GM13976 (cell line): ENCODE results near the gene SH3BGRL3.

Source experiments
- DNase-seq: peaks from one replicate; pipeline ENCODE4 v3.0.0; 2012; ENCODE audit warnings: low spot score
- in situ Hi-C: fragments of 300-500 bp; cut with MboI; formaldehyde crosslinking; loops from one replicate; pipeline ENCODE4 v1.12.0; 2022; ENCODE audit warnings: low sequenced_read_pairs, mixed read lengths, inconsistent platforms; ENCODE audit not compliant: unreplicated experiment
- TF ChIP-seq, protein P1 (sequence below): IDR thresholded peaks from 2 replicates; pipeline ENCODE4 v1.5.1; 2012; ENCODE audit warnings: borderline replicate concordance, mild to moderate bottlenecking; ENCODE audit not compliant: insufficient read depth; ENCODE audit errors: extremely low read depth, missing control alignments, control extremely low read depth

The SH3BGRL3 gene

DNA sequence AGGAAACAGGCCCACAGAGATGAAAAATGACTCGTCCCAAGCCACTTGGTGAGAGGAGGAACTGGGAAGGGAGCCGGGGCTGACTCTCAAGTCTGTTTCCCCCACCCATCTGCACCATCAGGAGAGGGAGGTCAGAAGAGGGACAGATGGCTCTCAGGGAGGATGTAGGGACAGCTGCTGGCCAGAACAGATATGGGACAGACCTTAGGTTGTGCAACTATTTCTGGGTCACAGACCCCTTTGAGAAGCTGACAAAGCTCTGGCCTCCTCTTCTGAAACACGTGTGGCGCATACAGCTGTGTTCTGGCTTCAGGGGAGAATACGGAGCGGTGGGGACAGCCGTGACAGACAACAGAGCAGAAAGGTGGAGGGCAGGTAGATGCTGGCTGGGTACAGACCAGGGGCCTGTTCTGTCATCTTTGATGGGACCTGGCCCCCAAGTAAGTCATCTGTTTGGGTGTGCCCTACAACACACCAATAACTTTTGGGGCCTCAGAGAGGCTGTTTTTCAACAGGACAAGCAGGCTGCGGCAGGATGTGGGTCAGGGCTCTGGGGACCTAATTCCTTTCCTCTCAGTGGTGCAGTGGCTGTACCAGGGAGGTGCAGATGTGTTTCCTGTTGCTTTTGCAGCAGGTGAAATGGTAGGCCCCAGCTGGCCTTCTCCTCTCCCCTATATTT is 7.3 kb downstream of the SH3BGRL3 start:
- in situ Hi-C loops = no loop called here
- DNase-seq = peak; percentile 68
- TF ChIP-seq, protein P1, sequence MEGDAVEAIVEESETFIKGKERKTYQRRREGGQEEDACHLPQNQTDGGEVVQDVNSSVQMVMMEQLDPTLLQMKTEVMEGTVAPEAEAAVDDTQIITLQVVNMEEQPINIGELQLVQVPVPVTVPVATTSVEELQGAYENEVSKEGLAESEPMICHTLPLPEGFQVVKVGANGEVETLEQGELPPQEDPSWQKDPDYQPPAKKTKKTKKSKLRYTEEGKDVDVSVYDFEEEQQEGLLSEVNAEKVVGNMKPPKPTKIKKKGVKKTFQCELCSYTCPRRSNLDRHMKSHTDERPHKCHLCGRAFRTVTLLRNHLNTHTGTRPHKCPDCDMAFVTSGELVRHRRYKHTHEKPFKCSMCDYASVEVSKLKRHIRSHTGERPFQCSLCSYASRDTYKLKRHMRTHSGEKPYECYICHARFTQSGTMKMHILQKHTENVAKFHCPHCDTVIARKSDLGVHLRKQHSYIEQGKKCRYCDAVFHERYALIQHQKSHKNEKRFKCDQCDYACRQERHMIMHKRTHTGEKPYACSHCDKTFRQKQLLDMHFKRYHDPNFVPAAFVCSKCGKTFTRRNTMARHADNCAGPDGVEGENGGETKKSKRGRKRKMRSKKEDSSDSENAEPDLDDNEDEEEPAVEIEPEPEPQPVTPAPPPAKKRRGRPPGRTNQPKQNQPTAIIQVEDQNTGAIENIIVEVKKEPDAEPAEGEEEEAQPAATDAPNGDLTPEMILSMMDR = no peak

DNA sequence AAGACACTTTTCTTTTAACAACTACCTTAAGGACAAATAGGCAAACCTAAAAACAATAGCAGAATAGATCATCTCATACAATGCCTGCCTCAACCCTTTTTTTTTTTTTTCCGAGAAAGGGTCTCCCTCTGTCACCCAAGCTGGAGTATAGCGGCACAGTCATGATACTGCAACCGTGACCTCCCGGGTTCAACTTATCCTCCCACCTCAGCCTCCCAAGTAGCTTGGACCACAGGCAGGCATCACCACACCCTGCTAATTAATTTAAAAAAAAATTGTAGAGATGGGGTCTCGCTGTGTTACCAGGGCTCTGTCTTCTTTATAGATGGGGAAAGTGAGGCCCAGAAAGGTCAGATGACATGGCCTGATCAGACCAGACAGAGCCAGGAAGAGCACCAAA is 7.9 kb downstream of the SH3BGRL3 start:
- no peak for DNase-seq
- TF ChIP-seq, protein P1 = no peak
- in situ Hi-C loops = no loop called here

DNA sequence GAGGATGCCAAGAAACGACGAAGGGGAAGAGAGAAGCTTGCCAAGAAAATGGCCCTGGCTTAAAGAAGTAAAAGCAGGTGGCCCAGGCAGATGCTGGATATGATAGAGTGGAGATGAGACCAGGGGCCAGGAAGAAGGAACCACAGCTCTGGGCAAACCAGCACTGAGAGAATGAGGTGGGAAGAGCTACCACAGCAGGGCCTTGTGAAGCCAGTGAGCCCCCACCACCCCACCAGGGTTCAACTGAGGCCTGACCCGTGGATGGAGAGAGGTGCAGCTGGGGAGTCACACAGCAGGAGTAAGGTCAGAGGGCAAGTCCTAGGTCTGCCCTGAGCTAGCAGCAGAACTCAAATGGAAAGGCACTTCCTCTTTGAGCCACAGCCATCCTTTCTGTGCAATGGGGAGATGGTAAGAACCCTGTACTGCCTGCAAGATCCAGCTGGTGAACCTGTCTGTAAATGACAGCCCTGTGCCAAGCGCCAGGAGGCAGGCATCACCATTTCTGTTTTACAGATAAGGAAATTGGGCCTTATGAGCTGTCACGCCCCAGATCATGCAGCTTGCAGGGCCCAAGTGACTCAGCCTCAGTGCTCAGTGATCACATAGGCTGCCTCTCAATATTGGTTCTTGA is 8.5 kb downstream of the SH3BGRL3 start:
- DNase-seq = peak; percentile 56
- in situ Hi-C loops = no loop called here
- TF ChIP-seq, protein P1 = no peak

DNA sequence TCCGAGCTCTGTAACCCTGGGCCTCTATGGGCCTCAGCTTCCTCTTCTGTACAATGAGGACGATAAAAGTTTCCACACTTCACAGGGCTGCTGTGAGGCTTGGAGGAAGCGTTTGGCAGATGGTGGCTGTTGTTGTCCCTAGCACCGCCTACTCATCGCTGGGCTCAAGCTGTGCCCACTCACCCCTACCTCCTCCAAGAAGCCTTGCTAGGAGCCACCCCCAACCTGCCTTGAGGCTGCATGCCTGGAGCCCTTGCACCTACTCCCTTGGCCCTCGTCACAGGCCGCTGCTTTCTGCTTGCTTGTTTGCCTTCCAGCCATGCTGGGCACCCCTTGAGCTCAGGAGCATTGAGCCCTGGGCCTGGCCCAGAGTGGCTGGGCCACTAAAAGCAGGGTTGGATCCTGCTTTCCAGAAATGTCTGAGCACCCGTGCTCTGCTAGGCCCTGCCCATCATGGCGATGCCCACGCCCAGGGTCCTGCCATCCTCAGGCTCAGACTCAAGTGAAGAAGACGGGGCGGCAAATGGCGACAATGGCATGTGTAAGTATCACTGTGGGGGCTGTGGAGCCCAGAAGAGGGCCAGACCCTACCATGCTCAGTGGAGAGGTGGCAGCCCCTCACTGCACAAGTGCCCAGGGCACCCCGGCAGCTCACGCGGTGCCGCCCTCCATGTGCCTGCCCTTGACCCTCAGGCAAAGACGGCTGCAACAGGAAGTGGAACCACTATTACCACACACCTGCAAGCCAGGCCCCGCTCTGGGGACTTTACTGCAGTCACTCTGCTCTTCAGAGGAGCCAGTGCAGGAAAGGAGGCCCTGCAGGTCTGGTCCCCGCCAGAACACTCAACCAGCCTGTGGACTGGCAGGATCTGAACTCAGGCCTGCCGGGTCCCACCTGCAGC is 9.5 kb downstream of the SH3BGRL3 start:
- DNase-seq = peak; percentile 85
- in situ Hi-C loops = no loop called here
- TF ChIP-seq, protein P1 = no peak

DNA sequence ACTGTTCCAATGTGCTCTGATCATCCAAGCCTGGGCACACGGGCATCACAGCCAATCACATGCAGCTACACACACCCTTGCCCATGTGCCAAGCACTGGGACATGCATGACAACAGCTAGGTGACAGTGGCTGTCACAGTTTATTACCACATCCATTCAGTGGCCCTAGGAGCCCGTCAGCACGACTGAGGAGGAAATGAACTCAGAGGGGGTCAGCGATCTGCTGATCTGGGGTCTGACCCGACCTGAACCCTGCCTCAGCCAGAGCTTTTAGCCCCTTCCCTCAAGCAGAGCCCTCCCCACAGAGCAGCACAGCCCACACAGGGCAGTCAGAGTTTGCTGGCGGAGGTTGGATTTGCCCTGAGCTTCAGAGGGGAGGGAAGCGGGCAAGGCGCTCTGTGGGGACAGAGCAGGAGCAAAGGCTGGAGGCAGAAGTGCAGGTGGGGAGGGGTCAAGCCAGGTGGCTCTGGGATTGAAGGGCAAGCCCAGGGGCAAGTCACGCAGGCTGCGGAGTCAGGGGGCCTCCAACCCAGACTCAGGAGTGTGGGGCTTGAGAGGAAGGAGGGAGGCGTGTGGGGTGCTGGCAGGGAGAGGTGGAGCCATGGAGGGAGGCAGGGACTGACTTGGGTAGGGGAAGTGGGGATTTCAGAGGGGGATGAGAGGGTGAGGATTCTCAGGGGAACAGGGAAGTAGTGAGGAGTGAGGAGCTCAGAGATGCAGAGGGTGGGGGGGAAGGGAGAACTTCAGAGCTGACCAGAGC is 10.4 kb downstream of the SH3BGRL3 start:
- in situ Hi-C loops = no loop called here
- DNase-seq = peak; percentile 54
- TF ChIP-seq, protein P1 = no peak

DNA sequence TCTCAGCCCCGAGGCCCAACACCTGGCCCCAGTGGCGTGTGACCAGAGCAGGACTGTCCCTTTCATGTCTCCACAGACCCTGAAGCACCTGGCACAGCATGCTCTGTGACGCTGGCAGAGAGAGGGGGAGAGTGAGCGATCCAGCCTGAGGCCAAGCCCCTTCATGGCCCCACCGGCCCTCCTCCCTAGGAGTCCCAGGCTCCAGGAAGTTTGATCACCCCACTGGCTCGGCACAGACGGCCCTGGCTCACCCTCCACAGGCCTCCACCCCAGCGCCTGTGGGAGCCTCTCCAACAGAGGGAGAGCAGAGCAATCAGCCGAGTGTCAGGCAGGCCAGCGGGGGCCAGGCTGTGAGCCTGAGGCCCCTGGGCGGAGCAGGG is 11.0 kb downstream of the SH3BGRL3 start:
- TF ChIP-seq, protein P1 = no peak
- in situ Hi-C loops = no loop called here
- DNase-seq = no peak
